GM12878 (cell line): ENCODE measurements around the gene CDC14B. TPM values are rescaled to one million over a fixed set of nuclear protein-coding genes. Genes with fewer than 3 reads are reported as not detected.

Experiments used
- ATAC-seq: fragments of 200-7000 bp; cut with Tn5 transposase; 3 replicates; pipeline ENCODE4 v1.9.1; 2020; ENCODE audit warnings: mild to moderate bottlenecking, moderate library complexity
- BruUV-seq: library from RNA; stranded (reverse); fragments of 400-500 nt; replicated peaks from 2 replicates; lab custom pipeline; 2021; lab: Mats Ljungman, UMichigan
- CTCF ChIA-PET: fragments of 300-600 bp; sonication (Branson Sonifier 250); formaldehyde crosslinking; extraction: SDS; loops from one replicate; lab custom pipeline; 2021; ENCODE audit warnings: inconsistent platforms; lab: Yijun Ruan, JAX
- POLR2A ChIA-PET: fragments of 350-600 bp; formaldehyde crosslinking; extraction: SDS; loops from one replicate; lab custom pipeline; 2021; ENCODE audit warnings: inconsistent platforms; lab: Charles Lee
- RAD21 ChIA-PET: fragments of 300-600 bp; sonication (Branson Sonifier 250); formaldehyde crosslinking; loops from one replicate; lab custom pipeline; 2023; ENCODE audit warnings: antibody characterized with exemption; ENCODE audit not compliant: unreplicated experiment; lab: Charles Lee
- SMC1A ChIA-PET: fragments of 300-600 bp; sonication (Branson Sonifier 250); formaldehyde crosslinking; loops from one replicate; lab custom pipeline; 2023; ENCODE audit not compliant: unreplicated experiment, uncharacterized antibody; lab: Charles Lee
- DNase-seq: peaks from one replicate; pipeline ENCODE4 v3.0.0-alpha.2; 2011; ENCODE audit warnings: low read depth, low spot score
- FAIRE-seq: peaks from 3 replicates; lab custom pipeline; 2011; peaks lifted over from hg19 to GRCh38; lab: Jason Lieb, UNC
- H2AFZ ChIP-seq: 2 replicates; pipeline ENCODE4 v1.6.0; 2011; ENCODE audit warnings: low read depth, low read length, control low read depth; ENCODE audit not compliant: control insufficient read depth
- H3K27ac ChIP-seq: 2 replicates; pipeline ENCODE4 v1.5.1; 2011; ENCODE audit warnings: control low read depth; ENCODE audit not compliant: control insufficient read depth, insufficient read depth
- H3K27me3 ChIP-seq, 2 experiments: replicated peaks in 1 of 2; 2 replicates each; pipeline versions ENCODE4 v1.6.0 to v1.6.1; 2011; ENCODE audit warnings: low read length in 1 of 2; ENCODE audit not compliant: control insufficient read depth in 2 of 2, insufficient read depth in 2 of 2
- H3K36me3 ChIP-seq, 2 experiments: 2 replicates each; pipeline ENCODE4 v1.5.1; 2011; ENCODE audit warnings: low read length in 1 of 2; ENCODE audit not compliant: control insufficient read depth in 2 of 2, insufficient read depth in 2 of 2
- H3K4me1 ChIP-seq: 2 replicates; pipeline ENCODE4 v1.6.1; 2011; ENCODE audit warnings: mild to moderate bottlenecking, low read length, moderate library complexity, mixed read lengths; ENCODE audit not compliant: control insufficient read depth, insufficient read depth
- H3K4me2 ChIP-seq: 2 replicates; pipeline ENCODE4 v1.6.0; 2011; ENCODE audit warnings: control low read depth; ENCODE audit not compliant: control insufficient read depth, insufficient read depth
- H3K4me3 ChIP-seq: fragments of 200-600 bp; sonication (generic); 2 replicates; pipeline ENCODE4 v1.5.1; 2016
- H3K79me2 ChIP-seq: 2 replicates; pipeline ENCODE4 v1.6.0; 2011; ENCODE audit warnings: low read length; ENCODE audit not compliant: control insufficient read depth, insufficient read depth
- H3K9ac ChIP-seq: 2 replicates; pipeline ENCODE4 v1.8.0; 2011; ENCODE audit warnings: low read length, control low read depth, mixed read lengths; ENCODE audit not compliant: control insufficient read depth, insufficient read depth
- H3K9me3 ChIP-seq: replicated peaks from 3 replicates; pipeline ENCODE4 v1.5.1; 2011; ENCODE audit warnings: mild to moderate bottlenecking, low read length; ENCODE audit not compliant: control insufficient read depth, insufficient read depth
- H4K20me1 ChIP-seq: 2 replicates; pipeline ENCODE4 v1.6.0; 2011; ENCODE audit not compliant: control insufficient read depth, insufficient read depth
- BMI1 ChIP-seq: fragments of 450-650 bp; IDR thresholded peaks from 2 replicates; pipeline ENCODE4 v1.6.1; 2016; ENCODE audit warnings: mild to moderate bottlenecking, moderate library complexity, borderline replicate concordance
- HCFC1 ChIP-seq: fragments of 150-350 bp; IDR thresholded peaks from 2 replicates; pipeline ENCODE4 v1.6.1; 2014; ENCODE audit warnings: low read length
- MTA3 ChIP-seq: IDR thresholded peaks from 2 replicates; pipeline ENCODE4 v1.6.1; 2012; ENCODE audit warnings: low read length, inconsistent platforms, borderline replicate concordance
- SMC3 ChIP-seq: IDR thresholded peaks from 2 replicates; pipeline ENCODE4 v1.6.1; 2011; ENCODE audit warnings: low read length, improper control_type of control experiment, borderline replicate concordance
- WGBS: methylation state at CpG from one replicate; pipeline ENCODE4 v1.1.6; 2016; ENCODE audit warnings: low lambda C conversion rate; ENCODE audit not compliant: insufficient replicate concordance, insufficient coverage; ENCODE audit errors: missing lambda C conversion rate; 5-methylcytosine and 5-hydroxymethylcytosine counted together
- in situ Hi-C: fragments of 300-500 bp; cut with MboI; formaldehyde crosslinking; loops from 9 replicates; pipeline ENCODE4 v1.14.3; 2018; ENCODE audit warnings: mixed read lengths
- intact Hi-C: fragments of 100-400 bp; cut with micrococcal nuclease; formaldehyde crosslinking; loops from one replicate; pipeline ENCODE4 v1.14.2; 2022; ENCODE audit not compliant: unreplicated experiment
- polyA plus RNA-seq, 11 experiments: library from polyadenylated mRNA; depleted of rRNA in 4 of 11; unstranded in 6 of 11; stranded (reverse) in 5 of 11; fragments of >200 nt; fragmentation: Nextera tagmentation in 4 of 11; fragmentation: Illumina TruSeq in 1 of 11; extraction: Ambion mirVana in 4 of 11; extraction: Trizol in 1 of 11; gene quantifications; 1 replicate in 1 of 11; 2 replicates in 10 of 11; pipeline versions ENCODE4 v1.2.1 to v1.2.3, GENCODE V29; 2011 to 2016; ENCODE audit warnings: inconsistent platforms in 2 of 11, missing spikeins in 2 of 11, low read depth in 1 of 11
- total RNA-seq, 4 experiments: library from RNA; depleted of rRNA in 3 of 4; stranded (reverse); fragments of >200 nt in 3 of 4; fragmentation: Illumina TruSeq in 1 of 4; extraction: Trizol in 1 of 4; gene quantifications; 2 replicates each; pipeline versions ENCODE4 v1.2.1 to v1.2.3, GENCODE V29; 2013 to 2021
- TF ChIP-seq, protein P1 (sequence below): fragments of 450-650 bp; IDR thresholded peaks from 2 replicates; pipeline ENCODE4 v1.6.1; 2016; ENCODE audit warnings: mild to moderate bottlenecking
- TF ChIP-seq, protein P2 (sequence below): fragments of 450-650 bp; IDR thresholded peaks from 2 replicates; pipeline ENCODE4 v1.6.1; 2014; ENCODE audit warnings: mild to moderate bottlenecking

Gene CDC14B
- total and polyA plus RNA-seq, 10 of the 15 experiments (the other 5 are each of a cell fraction or from before 2014, with no cell fraction given) = 3.7 to 11.7 (median 6.2) TPM

DNA sequence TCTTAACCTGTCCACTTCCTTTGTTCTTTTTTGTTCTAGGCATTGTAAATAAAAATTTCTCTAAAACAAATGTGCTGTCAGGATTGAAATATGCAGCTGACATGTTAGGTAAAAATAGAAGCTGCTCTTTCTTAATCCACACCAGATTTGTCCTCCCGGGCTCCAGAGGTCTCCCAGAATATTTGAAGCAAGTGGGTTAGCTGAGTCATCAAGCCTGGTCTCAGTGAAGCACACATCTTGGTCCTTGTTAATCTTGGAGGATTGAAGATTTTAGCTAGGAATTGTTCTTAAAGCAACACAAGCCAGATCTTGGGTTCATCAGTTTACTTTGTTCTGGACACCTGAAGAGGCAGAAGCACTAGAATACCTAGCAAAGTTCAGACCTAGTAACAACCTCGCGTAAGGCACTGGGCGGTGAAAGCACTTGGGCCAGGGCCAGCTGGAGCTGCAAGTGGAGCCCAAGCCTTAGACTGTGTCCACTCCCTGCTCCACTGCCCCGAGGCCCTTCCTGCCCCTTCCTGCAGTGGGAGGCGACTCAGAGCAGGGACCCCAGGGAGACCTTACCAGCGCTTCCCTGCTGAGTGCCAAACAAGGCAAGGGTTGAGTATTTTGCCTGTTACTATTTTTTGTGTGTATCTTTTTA, 133.1 kb downstream of the CDC14B start:
- Histone ChIP-seq H3K4me2 (no peak overlapping the region), H3K4me1 (peaks cover 16% of the 10 kb centered on the region), H3K9ac (no peak overlapping the region), H3K9me3 (no peaks in the 10 kb centered on the region), H3K4me3 (no peak overlapping the region), H3K79me2 (no peaks in the 10 kb centered on the region), H3K27me3 (no peaks in the 10 kb centered on the region), H3K27ac (no peak overlapping the region), H2AFZ (no peak overlapping the region), H3K36me3 (no peaks in the 10 kb centered on the region), H4K20me1 (no peaks in the 10 kb centered on the region)
- TF ChIP-seq, protein P1, sequence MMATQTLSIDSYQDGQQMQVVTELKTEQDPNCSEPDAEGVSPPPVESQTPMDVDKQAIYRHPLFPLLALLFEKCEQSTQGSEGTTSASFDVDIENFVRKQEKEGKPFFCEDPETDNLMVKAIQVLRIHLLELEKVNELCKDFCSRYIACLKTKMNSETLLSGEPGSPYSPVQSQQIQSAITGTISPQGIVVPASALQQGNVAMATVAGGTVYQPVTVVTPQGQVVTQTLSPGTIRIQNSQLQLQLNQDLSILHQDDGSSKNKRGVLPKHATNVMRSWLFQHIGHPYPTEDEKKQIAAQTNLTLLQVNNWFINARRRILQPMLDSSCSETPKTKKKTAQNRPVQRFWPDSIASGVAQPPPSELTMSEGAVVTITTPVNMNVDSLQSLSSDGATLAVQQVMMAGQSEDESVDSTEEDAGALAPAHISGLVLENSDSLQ = no peak
- TF ChIP-seq HCFC1 (no peak), MTA3 (no peak), SMC3 (no peak), BMI1 (no peak)
- TF ChIP-seq, protein P2, sequence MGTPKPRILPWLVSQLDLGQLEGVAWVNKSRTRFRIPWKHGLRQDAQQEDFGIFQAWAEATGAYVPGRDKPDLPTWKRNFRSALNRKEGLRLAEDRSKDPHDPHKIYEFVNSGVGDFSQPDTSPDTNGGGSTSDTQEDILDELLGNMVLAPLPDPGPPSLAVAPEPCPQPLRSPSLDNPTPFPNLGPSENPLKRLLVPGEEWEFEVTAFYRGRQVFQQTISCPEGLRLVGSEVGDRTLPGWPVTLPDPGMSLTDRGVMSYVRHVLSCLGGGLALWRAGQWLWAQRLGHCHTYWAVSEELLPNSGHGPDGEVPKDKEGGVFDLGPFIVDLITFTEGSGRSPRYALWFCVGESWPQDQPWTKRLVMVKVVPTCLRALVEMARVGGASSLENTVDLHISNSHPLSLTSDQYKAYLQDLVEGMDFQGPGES = no peak
- ChIA-PET RAD21 (interaction anchor here (1.0 kb wide), 1 partner anchor 34 kb away, joined by 4 read pairs; no protein-coding TSS in a partner anchor), POLR2A (interaction anchor here (0.9 kb wide), 1 partner anchor 84 kb away, joined by 6 read pairs; no protein-coding TSS in a partner anchor), CTCF (interaction anchor here (0.9 to 1.0 kb wide), 2 partner anchors 11 to 13 kb away, joined by 3 read pairs; no protein-coding TSS in a partner anchor), SMC1A (interaction anchor here (0.9 to 1.8 kb wide), 3 partner anchors 11 to 194 kb away, joined by 3 to 5 read pairs (median 3); no protein-coding TSS in a partner anchor)
- in situ Hi-C loops = no loop called here
- no TSS peak for BruUV-seq
- no peak for FAIRE-seq
- intact Hi-C loops = no loop called here
- no peak for ATAC-seq
- DNase-seq = no peak
- 84% methylated on average over 7 of the region's 7 CpGs for WGBS
